GM18526 (cell line): ENCODE measurements around the gene CIBAR2.

Source experiments
- POLR2A ChIP-seq: IDR thresholded peaks from 3 replicates; pipeline ENCODE4 v1.6.1; 2011; ENCODE audit not compliant: insufficient read length; ENCODE audit errors: extremely low read depth

CIBAR2 gene

GRCh38 chr16:85112364-85112763 lies at the start of gene CIBAR2:
Gene CIBAR2 (minus strand): TSS chr16:85112472. CDS start chr16:85112352, 120 bp downstream.
- TF ChIP-seq POLR2A, result no peak

GRCh38 chr16:85159179-85159980 lies 47.1 kb upstream of the CIBAR2 start:
- no peak for TF ChIP-seq POLR2A

- TF ChIP-seq POLR2A, result no peak
Measured at GRCh38 chr16:85158743-85159178, 46.5 kb upstream of the CIBAR2 start.

GRCh38 chr16:85157813-85158742 lies 45.8 kb upstream of the CIBAR2 start:
- TF ChIP-seq POLR2A, result no peak

GRCh38 chr16:85157372-85157771 lies 45.1 kb upstream of the CIBAR2 start:
- TF ChIP-seq POLR2A, result no peak

GRCh38 chr16:85156869-85157268 lies 44.6 kb upstream of the CIBAR2 start:
- TF ChIP-seq POLR2A, result no peak

- TF ChIP-seq POLR2A, result no peak
Measured at GRCh38 chr16:85156440-85156839, 44.2 kb upstream of the CIBAR2 start.

GRCh38 chr16:85153656-85154091 lies 41.4 kb upstream of the CIBAR2 start:
- no peak for TF ChIP-seq POLR2A

- TF ChIP-seq POLR2A, result no peak
Measured at GRCh38 chr16:85153046-85153445, 40.8 kb upstream of the CIBAR2 start.

GRCh38 chr16:85152414-85153030 lies 40.2 kb upstream of the CIBAR2 start:
- no peak for TF ChIP-seq POLR2A

- TF ChIP-seq POLR2A, result no peak
Measured at GRCh38 chr16:85151603-85152413, 39.5 kb upstream of the CIBAR2 start.

- TF ChIP-seq POLR2A, result no peak
Measured at GRCh38 chr16:85151079-85151602, 38.9 kb upstream of the CIBAR2 start.

GRCh38 chr16:85150331-85150940 lies 38.2 kb upstream of the CIBAR2 start:
- TF ChIP-seq POLR2A, result no peak

GRCh38 chr16:85149776-85150175 lies 37.5 kb upstream of the CIBAR2 start:
- no peak for TF ChIP-seq POLR2A
